ENCODE data around the gene KLK2.

KLK2 gene

GRCh38 chr19:50833117-50833801 is 40.0 kb upstream of the KLK2 start, which contains the start of gene KLK15:
TSS of gene KLK15 (minus strand) at chr19:50833574. CDS start at chr19:50831492, 2,082 bp downstream.
- DNase-seq (ENCODE audit: insufficient read length, low spot score) (no peak), FAIRE-seq (no peak)
- TF ChIP-seq CTCF (IDR thresholded peaks at IDR 0.05; ENCODE audit: insufficient read depth, missing control alignments), result no peak

- no peak for TF ChIP-seq CTCF (IDR thresholded peaks at IDR 0.05; ENCODE audit: insufficient read depth, missing control alignments)
- DNase-seq (ENCODE audit: insufficient read length, low spot score) (no peak), FAIRE-seq (no peak)
These were observed 39.5 kb upstream of the KLK2 start for GRCh38 chr19:50833802-50834167.

- TF ChIP-seq CTCF (IDR thresholded peaks at IDR 0.05; ENCODE audit: insufficient read depth, missing control alignments), result no peak
- FAIRE-seq (no peak), DNase-seq (ENCODE audit: insufficient read length, low spot score) (no peak)
These were observed 38.0 kb upstream of the KLK2 start for GRCh38 chr19:50835103-50835784.

GRCh38 chr19:50835785-50836542 is 37.3 kb upstream of the KLK2 start:
- FAIRE-seq (no peak), DNase-seq (ENCODE audit: insufficient read length, low spot score) (peak; percentile 93)
- no peak for TF ChIP-seq CTCF (IDR thresholded peaks at IDR 0.05; ENCODE audit: insufficient read depth, missing control alignments)

GRCh38 chr19:50836543-50837195 is 36.6 kb upstream of the KLK2 start:
- FAIRE-seq (no peak), DNase-seq (ENCODE audit: insufficient read length, low spot score) (no peak)
- TF ChIP-seq CTCF (IDR thresholded peaks at IDR 0.05; ENCODE audit: insufficient read depth, missing control alignments), result no peak

GRCh38 chr19:50837300-50837699 is 35.9 kb upstream of the KLK2 start:
- DNase-seq (ENCODE audit: insufficient read length, low spot score) (no peak), FAIRE-seq (no peak)
- TF ChIP-seq CTCF (IDR thresholded peaks at IDR 0.05; ENCODE audit: insufficient read depth, missing control alignments), result no peak

All from D721Med (cell line).